A673 (cell line): ENCODE results near the gene UHRF1. TPM values are rescaled to one million over a fixed set of nuclear protein-coding genes. Genes with fewer than 3 reads are reported as not detected.

ENCODE experiments used
- BruUV-seq: library from RNA; stranded (reverse); fragments of 400-500 nt; replicated peaks from 2 replicates; lab custom pipeline; 2021; lab: Mats Ljungman, UMichigan
- CTCF ChIA-PET: fragments of 300-600 bp; sonication (Branson Sonifier 250); formaldehyde crosslinking; loops from one replicate; lab custom pipeline; 2022; ENCODE audit warnings: antibody characterized with exemption; lab: Charles Lee
- POLR2A ChIA-PET: fragments of 300-600 bp; sonication (Branson Sonifier 250); formaldehyde crosslinking; loops from one replicate; lab custom pipeline; 2022; ENCODE audit warnings: antibody characterized with exemption; ENCODE audit not compliant: low non-redundant PET; lab: Charles Lee
- DNase-seq: peaks from one replicate; pipeline ENCODE4 v3.0.0-alpha.2; 2015; ENCODE audit warnings: low spot score
- H3K27ac ChIP-seq: fragments of 200-600 bp; sonication (generic); 2 replicates; pipeline ENCODE4 v1.5.1; 2016; ENCODE audit warnings: mixed run types, low read depth, mild to moderate bottlenecking, mixed read lengths, antibody characterized with exemption, low read length; ENCODE audit not compliant: poor library complexity, severe bottlenecking
- H3K27me3 ChIP-seq: fragments of 200-600 bp; sonication (generic); replicated peaks from 2 replicates; pipeline ENCODE4 v1.6.1; 2017; ENCODE audit warnings: mixed run types, low read depth, mild to moderate bottlenecking, mixed read lengths, antibody characterized with exemption, low read length; ENCODE audit not compliant: insufficient read depth, poor library complexity
- H3K36me3 ChIP-seq: fragments of 200-600 bp; sonication (generic); 2 replicates; pipeline ENCODE4 v1.6.1; 2016; ENCODE audit warnings: mixed run types, mild to moderate bottlenecking, mixed read lengths, antibody characterized with exemption, low read length; ENCODE audit not compliant: insufficient read depth, poor library complexity, severe bottlenecking
- H3K4me1 ChIP-seq: fragments of 200-600 bp; sonication (generic); 2 replicates; pipeline ENCODE4 v1.6.1; 2017; ENCODE audit warnings: mixed run types, mild to moderate bottlenecking, mixed read lengths, antibody characterized with exemption, low read length; ENCODE audit not compliant: insufficient read depth, poor library complexity, severe bottlenecking
- H3K4me3 ChIP-seq: fragments of 200-600 bp; sonication (generic); 2 replicates; pipeline ENCODE4 v1.5.1; 2016; ENCODE audit warnings: low read depth, mixed run types, mild to moderate bottlenecking, mixed read lengths, low read length; ENCODE audit not compliant: poor library complexity, severe bottlenecking
- H3K9me3 ChIP-seq: fragments of 200-600 bp; sonication (generic); 2 replicates; pipeline ENCODE4 v1.6.1; 2016; ENCODE audit warnings: mixed run types, low read depth, mild to moderate bottlenecking, mixed read lengths, antibody characterized with exemption, low read length; ENCODE audit not compliant: poor library complexity, severe bottlenecking
- CTCF ChIP-seq: fragments of 300-800, 200-600 bp; sonication (generic); conservative IDR thresholded peaks from 2 replicates; pipeline ENCODE4 v1.5.1; 2017; ENCODE audit warnings: low read depth, mild to moderate bottlenecking, antibody characterized with exemption, low read length, moderate library complexity, mixed read lengths
- EZH2 ChIP-seq: fragments of 200-600 bp; sonication (generic); IDR thresholded peaks from 2 replicates; pipeline ENCODE4 v1.6.1; 2017; ENCODE audit warnings: borderline replicate concordance, low read depth, mild to moderate bottlenecking, mixed read lengths, antibody characterized with exemption, low read length; ENCODE audit not compliant: poor library complexity, severe bottlenecking
- intact Hi-C: fragments of 100-400 bp; cut with micrococcal nuclease; formaldehyde crosslinking; loops from one replicate; pipeline ENCODE4 v1.10.0; 2022; ENCODE audit not compliant: unreplicated experiment
- total RNA-seq: library from RNA; stranded (reverse); gene quantifications from 2 replicates; pipeline ENCODE4 v1.2.3, GENCODE V29; 2021

UHRF1 gene
- total RNA-seq, 1 experiment from 2014 or later, result 203 TPM

- intact Hi-C loops, result no loop called here
- no TSS peak for BruUV-seq
- Histone ChIP-seq H3K4me1 (no peaks in the 10 kb centered on the region), H3K9me3 (no peaks in the 10 kb centered on the region), H3K27ac (no peak overlapping the region), H3K27me3 (no peaks in the 10 kb centered on the region), H3K36me3 (no peaks in the 10 kb centered on the region), H3K4me3 (no peak overlapping the region)
- CTCF ChIA-PET, result no interaction called here
- TF ChIP-seq CTCF, result no peak
- TF ChIP-seq EZH2, result no peak
- DNase-seq, result no peak
- POLR2A ChIA-PET, result interaction anchor here (0.7 kb wide), 1 partner anchor 278 kb away, joined by 6 read pairs; no protein-coding TSS in a partner anchor
Observed at GRCh38 chr19:5000120-5000611, 90.9 kb downstream of the UHRF1 start.

GRCh38 chr19:5001615-5002014 is 92.3 kb downstream of the UHRF1 start:
- POLR2A ChIA-PET, result interaction anchor here (0.7 kb wide), 1 partner anchor 98 kb away, joined by 4 read pairs; no protein-coding TSS in a partner anchor
- intact Hi-C loops, result no loop called here

GRCh38 chr19:5002143-5002542 is 92.8 kb downstream of the UHRF1 start:
- Histone ChIP-seq H3K9me3 (no peaks in the 10 kb centered on the region), H3K36me3 (no peaks in the 10 kb centered on the region), H3K27me3 (no peaks in the 10 kb centered on the region), H3K4me1 (no peaks in the 10 kb centered on the region), H3K27ac (no peak overlapping the region), H3K4me3 (no peak overlapping the region)
- ChIA-PET CTCF (interaction anchor here (0.6 to 1.3 kb wide), 4 partner anchors 24 to 487 kb away, joined by 3 to 12 read pairs (median 6); no protein-coding TSS in a partner anchor), POLR2A (no interaction called here)
- TF ChIP-seq CTCF, result no peak
- TF ChIP-seq EZH2, result no peak
- intact Hi-C loops, result no loop called here
- no TSS peak for BruUV-seq
- no peak for DNase-seq

More at GRCh38 chr19:5001615-5002014, 92.3 kb downstream of the UHRF1 start:
- Histone ChIP-seq H3K9me3 (no peaks in the 10 kb centered on the region), H3K4me3 (no peak overlapping the region), H3K27me3 (no peaks in the 10 kb centered on the region), H3K4me1 (no peaks in the 10 kb centered on the region), H3K36me3 (no peaks in the 10 kb centered on the region), H3K27ac (no peak overlapping the region)
- BruUV-seq, result no TSS peak
- TF ChIP-seq CTCF, result peak; percentile 89
- no peak for TF ChIP-seq EZH2
- peak; percentile 71 for DNase-seq
- CTCF ChIA-PET, result interaction anchor here (0.6 to 1.3 kb wide), 6 partner anchors 25 to 487 kb away, joined by 3 to 16 read pairs (median 6); no protein-coding TSS in a partner anchor
